Heart right ventricle (tissue), 16 donors: ENCODE data around the gene PPP1R9B. TPM values are rescaled to one million over a fixed set of nuclear protein-coding genes. Genes with fewer than 3 reads are reported as not detected.

Experiments
- ATAC-seq, 8 donors: fragments of 200-7000 bp; cut with Tn5 transposase; one replicate each; pipeline ENCODE4 v1.9.1; 2020; ENCODE audit warnings: mild to moderate bottlenecking in 8 of 8, moderate library complexity in 8 of 8, moderate number of reproducible peaks in 1 of 8
- DNase-seq, 2 donors: peaks; one replicate each; pipeline ENCODE4 v3.0.0-alpha.2; 2020
- H3K27ac ChIP-seq, 10 donors: fragments of 200-600 bp; sonication (generic) in 2 of 10; one replicate each; pipeline versions ENCODE4 v1.5.0 to v1.8.0; 2020 to 2022; ENCODE audit warnings: mild to moderate bottlenecking in 3 of 10
- H3K27me3 ChIP-seq, 7 donors: fragments of 200-600 bp; one replicate each; pipeline ENCODE4 v1.8.0; 2021 to 2022; ENCODE audit warnings: mild to moderate bottlenecking in 2 of 7
- H3K36me3 ChIP-seq, 9 donors: fragments of 200-600 bp; sonication (generic) in 1 of 9; one replicate each; pipeline versions ENCODE4 v1.5.0 to v1.8.0; 2020 to 2022; ENCODE audit warnings: mild to moderate bottlenecking in 2 of 9
- H3K4me1 ChIP-seq, 9 donors: fragments of 200-600 bp; sonication (generic) in 1 of 9; one replicate each; pipeline versions ENCODE4 v1.5.0 to v1.8.0; 2020 to 2022; ENCODE audit warnings: mild to moderate bottlenecking in 4 of 9
- H3K4me3 ChIP-seq, 10 donors: fragments of 200-600 bp; sonication (generic) in 2 of 10; one replicate each; pipeline versions ENCODE4 v1.5.0 to v1.8.0; 2020 to 2022; ENCODE audit warnings: mild to moderate bottlenecking in 7 of 10, moderate library complexity in 2 of 10
- H3K9me3 ChIP-seq, 11 donors: fragments of 200-600 bp in 10 of 11; sonication (generic) in 2 of 11; one replicate each; pipeline versions ENCODE4 v1.5.0 to v1.8.0; 2013 to 2022; ENCODE audit warnings: mild to moderate bottlenecking in 2 of 11, control low read depth in 1 of 11, moderate library complexity in 1 of 11
- CTCF ChIP-seq, 9 donors: fragments of 200-600 bp; sonication (generic) in 2 of 9; IDR thresholded peaks; one replicate each; pipeline versions ENCODE4 v1.5.0 to v1.8.0; 2021 to 2022; ENCODE audit warnings: antibody characterized with exemption in 9 of 9, mild to moderate bottlenecking in 5 of 9, moderate library complexity in 1 of 9
- WGBS, 2 donors: extraction: QIAGEN DNeasy Blood & Tissue Kit; methylation state at CpG; one replicate each; pipeline ENCODE4 v1.1.7; 2013; ENCODE audit warnings: inconsistent platforms in 1 of 2; 5-methylcytosine and 5-hydroxymethylcytosine counted together
- intact Hi-C, 10 donors: fragments of 100-400 bp; cut with DNase I; formaldehyde crosslinking; loops; one replicate each; pipeline versions ENCODE4 v1.11.1 to v1.14.2; 2022
- polyA plus RNA-seq, 2 donors: library from polyadenylated mRNA; stranded (reverse); fragments of 200-250 nt; gene quantifications; one replicate each; pipeline ENCODE4 v1.2.3, GENCODE V29; 2013
- total RNA-seq, 10 donors: library from RNA; stranded (reverse); fragmentation: NEBNext Ultra II Directional in 3 of 10; extraction: Animal tissue kit (Norgen Biotek cat#: 25700) in 3 of 10; gene quantifications; one replicate each; pipeline versions ENCODE4 v1.2.1 to v1.2.4, GENCODE V29; 2021 to 2023
- donor health status: Arrhythmogenic right ventricular cardiomyopathy.
- donor health status: ischemic (EF 13 %, LVEDD 7.1; RV severe dilation, severe dysfunction).
- donor health status: healthy with polysubstance abuse.
- donor health status: DM: no; HTN: yes; CAD: no.
- donor health status: DM: no; HTN: no; CAD: no.
- donor health status: ischemic (EF 25% LVEDD 6.9; RV normal size, moderate dysfunction).
- donor health status: ischemic (EF 25% LVEDD 5.7; RV mildly dilated, moderate dysfunction).
- donor health status: healthy.
- donor health status: DM: yes; HTN: yes; CAD: no.
- donor health status: Ischemic cardiomyopathy.
- donor health status: ischemic (EF 35%, LVEDD 5.7; RV mildly dilated, moderate dysfunction).
- donor health status: nonischemic (EF 11% LVEDD 7.7; RV severe dilation, severe dysfunction).
- donor health status: DM: yes; HTN: yes; CAD: no.
- donor health status: PGD.
- donor health status: ischemic (EF 29% LVEDD 5.4; RV normal size, mild dysfunction).
- donor health status: nonischemic (EF 23%, LVEDD 6.1; RV moderate dilation, normal function).

Gene PPP1R9B
- total and polyA plus RNA-seq, 12 donors = 17.3 to 45.4 (median 26.9) TPM

DNA sequence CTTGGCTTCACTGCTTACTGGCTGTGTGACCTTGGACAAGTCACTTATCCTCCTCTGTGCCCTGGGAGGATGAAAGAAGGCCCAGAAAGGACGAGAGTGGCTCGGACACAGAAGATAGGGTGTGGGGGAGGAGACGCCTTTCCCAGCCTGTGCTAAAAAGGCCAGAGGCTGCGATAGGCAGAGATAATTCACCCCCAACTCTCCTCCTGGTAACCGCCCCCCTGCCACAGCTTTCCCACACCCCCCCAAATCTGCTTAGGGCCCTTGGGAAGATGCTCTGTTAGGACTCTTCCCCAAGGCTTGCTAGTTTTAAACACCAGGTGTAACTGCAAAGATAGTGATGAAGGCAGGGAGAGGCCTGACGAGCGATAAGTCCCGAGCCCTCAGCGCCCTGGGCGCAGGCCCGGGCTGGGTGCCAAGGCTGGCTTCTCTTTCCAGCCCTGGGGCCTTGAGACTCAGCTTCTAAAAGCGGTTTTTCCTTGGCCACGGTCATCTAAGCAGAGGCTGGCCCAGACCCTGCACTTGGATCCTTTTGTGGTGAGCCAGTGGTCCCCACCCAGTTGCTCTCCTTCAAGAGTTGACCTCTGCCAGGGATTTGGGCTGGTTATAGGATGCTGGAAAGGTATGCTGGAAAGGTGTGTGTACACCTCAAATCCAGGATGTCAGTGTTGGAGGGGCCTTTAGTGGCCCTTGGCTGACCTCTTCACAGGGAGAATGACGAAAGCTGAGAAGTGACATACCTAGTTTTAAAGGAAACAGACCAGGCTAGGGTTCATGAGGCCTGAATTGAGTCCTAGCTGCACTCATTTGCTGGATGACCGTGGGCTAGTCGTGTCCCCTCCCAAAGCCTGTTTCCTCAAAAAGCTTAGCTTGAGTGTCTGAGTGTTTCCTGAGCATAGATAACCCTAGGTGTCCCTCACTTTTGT is 3.4 kb upstream of the PPP1R9B start:
- H3K9me3 ChIP-seq = no peaks in the 10 kb centered on the region
- TF ChIP-seq CTCF (IDR thresholded peaks at IDR 0.05) = no peak
- intact Hi-C loops = loop anchor here in 1 of 10 donors (5.0 kb wide), 1 partner anchor 57 kb away; the partner anchor contains the start of gene PDK2
- H3K27me3 ChIP-seq = no peaks in the 10 kb centered on the region
- DNase-seq (peak; percentile 62 to 78), ATAC-seq (peak in 6 of 8 donors; percentile 8 to 29 (median 16))
- 14% methylated on average over 16 of the region's 16 CpGs for WGBS, 2 donors
- no peaks in the 10 kb centered on the region for H3K36me3 ChIP-seq
- H3K4me1 ChIP-seq = peaks cover 28 to 59% (median 47%) of the 10 kb centered on the region in 9 donors
- no peak overlapping the region for H3K4me3 ChIP-seq
- H3K27ac ChIP-seq = peak overlapping the region; percentile 39 to 99 (median 98)

GRCh38 chr17:50152736-50153135 is 2.3 kb upstream of the PPP1R9B start:
- no peak for ATAC-seq
- Histone ChIP-seq H3K9me3 (no peaks in the 10 kb centered on the region), H3K27me3 (no peaks in the 10 kb centered on the region), H3K36me3 (no peaks in the 10 kb centered on the region), H3K27ac (peak overlapping the region; percentile 93 to 99 (median 98)), H3K4me1 (peaks cover 33 to 69% (median 56%) of the 10 kb centered on the region in 9 donors), H3K4me3 (peak overlapping the region in 6 of 10 donors; percentile 86 to 99 (median 90))
- 68 to 77% methylated on average over 7 of the region's 7 CpGs for WGBS, 2 donors
- no peak for TF ChIP-seq CTCF (IDR thresholded peaks at IDR 0.05)
- no peak for DNase-seq
- intact Hi-C loops = loop anchor here in 1 of 10 donors (5.0 kb wide), 1 partner anchor 55 kb away; the partner anchor contains the start of gene PDK2

GRCh38 chr17:50151937-50152547 is 1.6 kb upstream of the PPP1R9B start:
- H3K27ac ChIP-seq = peak overlapping the region; percentile 93 to 99 (median 98)
- H3K9me3 ChIP-seq = no peaks in the 10 kb centered on the region
- 7 to 13% methylated on average over 12 of the region's 12 CpGs for WGBS, 2 donors
- no peaks in the 10 kb centered on the region for H3K36me3 ChIP-seq
- H3K27me3 ChIP-seq = no peaks in the 10 kb centered on the region
- peak; percentile 60 to 88 (median 74) for ATAC-seq
- peak; percentile 75 to 92 for DNase-seq
- peak overlapping the region; percentile 86 to 99 (median 90) for H3K4me3 ChIP-seq
- H3K4me1 ChIP-seq = peaks cover 36 to 76% (median 62%) of the 10 kb centered on the region in 9 donors
- intact Hi-C loops = loop anchor here in 1 of 10 donors (5.0 kb wide), 1 partner anchor 55 kb away; the partner anchor contains the start of gene PDK2
- peak in 1 of 9 donors; percentile 6 for TF ChIP-seq CTCF (IDR thresholded peaks at IDR 0.05)
